GM18498 (cell line): Measurements from ENCODE around the gene SLIT3.

Source experiments
- ATAC-seq: cut with Tn5 transposase; IDR thresholded peaks from one replicate; pipeline ENCODE4 v1.9.1; 2021; ENCODE audit warnings: mild to moderate bottlenecking, moderate library complexity; ENCODE audit not compliant: unreplicated experiment

SLIT3 gene

GRCh38 chr5:169089343-169089742, 211.6 kb downstream of the SLIT3 start:
- ATAC-seq = no peak

- ATAC-seq = no peak
Measured at GRCh38 chr5:169088028-169088725, 212.8 kb downstream of the SLIT3 start.

GRCh38 chr5:169085636-169086035, 215.3 kb downstream of the SLIT3 start:
- ATAC-seq = no peak

GRCh38 chr5:169085212-169085611, 215.7 kb downstream of the SLIT3 start:
- no peak for ATAC-seq

- no peak for ATAC-seq
Measured at GRCh38 chr5:169084775-169085174, 216.2 kb downstream of the SLIT3 start.

- ATAC-seq = no peak
Measured at GRCh38 chr5:169083394-169084018, 217.4 kb downstream of the SLIT3 start.

- no peak for ATAC-seq
Measured at GRCh38 chr5:169081000-169081724, 219.8 kb downstream of the SLIT3 start.

GRCh38 chr5:169080448-169080911, 220.5 kb downstream of the SLIT3 start:
- ATAC-seq = no peak

- ATAC-seq = no peak
Measured at GRCh38 chr5:169079697-169080096, 221.2 kb downstream of the SLIT3 start.

GRCh38 chr5:169074839-169075238, 226.1 kb downstream of the SLIT3 start:
- ATAC-seq = no peak

- no peak for ATAC-seq
Measured at GRCh38 chr5:169072233-169072632, 228.7 kb downstream of the SLIT3 start.

GRCh38 chr5:169070413-169070812, 230.5 kb downstream of the SLIT3 start:
- ATAC-seq = no peak

- no peak for ATAC-seq
Measured at GRCh38 chr5:169067751-169068173, 233.2 kb downstream of the SLIT3 start.

- no peak for ATAC-seq
Measured at GRCh38 chr5:169065400-169065799, 235.5 kb downstream of the SLIT3 start.

- no peak for ATAC-seq
Measured at GRCh38 chr5:169064093-169064492, 236.8 kb downstream of the SLIT3 start.

- ATAC-seq = no peak
Measured at GRCh38 chr5:169063316-169063953, 237.5 kb downstream of the SLIT3 start.

GRCh38 chr5:169062690-169063089, 238.2 kb downstream of the SLIT3 start:
- no peak for ATAC-seq

GRCh38 chr5:169054506-169054905, 246.4 kb downstream of the SLIT3 start:
- no peak for ATAC-seq

- ATAC-seq = no peak
Measured at GRCh38 chr5:169052207-169052606, 248.7 kb downstream of the SLIT3 start.

GRCh38 chr5:169051351-169051750, 249.6 kb downstream of the SLIT3 start:
- no peak for ATAC-seq

- no peak for ATAC-seq
Measured at GRCh38 chr5:169050636-169051035, 250.3 kb downstream of the SLIT3 start.
